Smooth muscle cell (in vitro differentiated cells): ENCODE results near the gene CCL2. TPM values are rescaled to one million over a fixed set of nuclear protein-coding genes. Genes with fewer than 3 reads are reported as not detected.

Source experiments
- DNase-seq: peaks from one replicate; lab custom pipeline; 2025; ENCODE audit not compliant: unreplicated experiment; lab: John Stamatoyannopoulos, UW
- H2AFZ ChIP-seq: fragments of 200-600 bp; sonication (generic); 2 replicates; pipeline ENCODE4 v1.6.0; 2016; ENCODE audit warnings: antibody characterized with exemption, low read depth, mild to moderate bottlenecking
- H3F3A ChIP-seq: fragments of 200-600 bp; sonication (generic); 2 replicates; pipeline ENCODE4 v1.6.0; 2017; ENCODE audit warnings: antibody characterized with exemption, low read depth
- H3K27ac ChIP-seq: fragments of 200-600 bp; sonication (generic); 2 replicates; pipeline ENCODE4 v1.5.1; 2016; ENCODE audit warnings: low read depth, mild to moderate bottlenecking
- H3K27me3 ChIP-seq: fragments of 200-600 bp; sonication (generic); 2 replicates; pipeline ENCODE4 v1.6.1; 2016; ENCODE audit warnings: low read depth, mild to moderate bottlenecking
- H3K36me3 ChIP-seq: fragments of 200-600 bp; sonication (generic); 2 replicates; pipeline ENCODE4 v1.5.1; 2016; ENCODE audit warnings: low read depth
- H3K4me1 ChIP-seq: fragments of 200-600 bp; sonication (generic); 2 replicates; pipeline ENCODE4 v1.5.1; 2016; ENCODE audit warnings: low read depth
- H3K4me2 ChIP-seq: fragments of 200-600 bp; sonication (generic); 2 replicates; pipeline ENCODE4 v1.6.0; 2016; ENCODE audit warnings: mild to moderate bottlenecking
- H3K4me3 ChIP-seq: fragments of 200-600 bp; sonication (generic); 2 replicates; pipeline ENCODE4 v1.5.1; 2016; ENCODE audit warnings: mild to moderate bottlenecking
- H3K79me2 ChIP-seq: fragments of 200-600 bp; sonication (generic); 2 replicates; pipeline ENCODE4 v1.6.0; 2016; ENCODE audit warnings: low read depth, mild to moderate bottlenecking
- H3K9ac ChIP-seq: fragments of 200-600 bp; sonication (generic); 2 replicates; pipeline ENCODE4 v1.6.0; 2016; ENCODE audit warnings: low read depth
- H3K9me3 ChIP-seq: fragments of 200-600 bp; sonication (generic); replicated peaks from 2 replicates; pipeline ENCODE4 v1.5.1; 2016; ENCODE audit warnings: low read depth
- H4K20me1 ChIP-seq: fragments of 200-600 bp; sonication (generic); 2 replicates; pipeline ENCODE4 v1.6.0; 2016; ENCODE audit warnings: low read depth
- WGBS: methylation state at CpG from one replicate; pipeline ENCODE4 v1.1.7; 2016; ENCODE audit warnings: low lambda C conversion rate; 5-methylcytosine and 5-hydroxymethylcytosine counted together
- polyA plus RNA-seq: library from polyadenylated mRNA; unstranded; fragments of >200 nt; fragmentation: Nextera tagmentation; extraction: Ambion mirVana; gene quantifications from 2 replicates; pipeline ENCODE4 v1.2.1, GENCODE V29; 2016
- total RNA-seq: library from RNA; depleted of rRNA; stranded (reverse); fragments of >200 nt; gene quantifications from 2 replicates; pipeline ENCODE4 v1.2.3, GENCODE V29; 2014
- TF ChIP-seq, protein P1 (sequence below): fragments of 200-600 bp; sonication (generic); IDR thresholded peaks from 2 replicates; pipeline ENCODE4 v1.5.1; 2017; ENCODE audit warnings: borderline replicate concordance, mild to moderate bottlenecking, antibody characterized with exemption; ENCODE audit not compliant: insufficient read depth, poor library complexity, severe bottlenecking

The CCL2 gene
- total and polyA plus RNA-seq, 2 experiments from 2014 or later = 33.2 to 36.5 TPM

- peaks cover 6% of the 10 kb centered on the region for H3K27me3 ChIP-seq
- TF ChIP-seq, protein P1, sequence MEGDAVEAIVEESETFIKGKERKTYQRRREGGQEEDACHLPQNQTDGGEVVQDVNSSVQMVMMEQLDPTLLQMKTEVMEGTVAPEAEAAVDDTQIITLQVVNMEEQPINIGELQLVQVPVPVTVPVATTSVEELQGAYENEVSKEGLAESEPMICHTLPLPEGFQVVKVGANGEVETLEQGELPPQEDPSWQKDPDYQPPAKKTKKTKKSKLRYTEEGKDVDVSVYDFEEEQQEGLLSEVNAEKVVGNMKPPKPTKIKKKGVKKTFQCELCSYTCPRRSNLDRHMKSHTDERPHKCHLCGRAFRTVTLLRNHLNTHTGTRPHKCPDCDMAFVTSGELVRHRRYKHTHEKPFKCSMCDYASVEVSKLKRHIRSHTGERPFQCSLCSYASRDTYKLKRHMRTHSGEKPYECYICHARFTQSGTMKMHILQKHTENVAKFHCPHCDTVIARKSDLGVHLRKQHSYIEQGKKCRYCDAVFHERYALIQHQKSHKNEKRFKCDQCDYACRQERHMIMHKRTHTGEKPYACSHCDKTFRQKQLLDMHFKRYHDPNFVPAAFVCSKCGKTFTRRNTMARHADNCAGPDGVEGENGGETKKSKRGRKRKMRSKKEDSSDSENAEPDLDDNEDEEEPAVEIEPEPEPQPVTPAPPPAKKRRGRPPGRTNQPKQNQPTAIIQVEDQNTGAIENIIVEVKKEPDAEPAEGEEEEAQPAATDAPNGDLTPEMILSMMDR = no peak
- no peaks in the 10 kb centered on the region for H3K4me1 ChIP-seq
- H3K79me2 ChIP-seq = no peaks in the 10 kb centered on the region
- no peak overlapping the region for H3K9ac ChIP-seq
- H3K9me3 ChIP-seq = no peaks in the 10 kb centered on the region
- H4K20me1 ChIP-seq = no peaks in the 10 kb centered on the region
- H3K27ac ChIP-seq = no peak overlapping the region
- 75% methylated on average over 2 of the region's 2 CpGs for whole genome bisulfite sequencing
- no peak for DNase-seq
- no peak overlapping the region for H2AFZ ChIP-seq
- no peak overlapping the region for H3K4me2 ChIP-seq
- H3F3A ChIP-seq = no peaks in the 10 kb centered on the region
- no peak overlapping the region for H3K4me3 ChIP-seq
- no peaks in the 10 kb centered on the region for H3K36me3 ChIP-seq
These were observed 32.8 kb downstream of the CCL2 start for GRCh38 chr17:34287875-34288274.

- H4K20me1 ChIP-seq = no peaks in the 10 kb centered on the region
- peaks cover 3% of the 10 kb centered on the region for H3K27me3 ChIP-seq
- no peaks in the 10 kb centered on the region for H3K4me1 ChIP-seq
- H3K4me3 ChIP-seq = no peak overlapping the region
- H3K36me3 ChIP-seq = no peaks in the 10 kb centered on the region
- no peaks in the 10 kb centered on the region for H3K9me3 ChIP-seq
- no peak overlapping the region for H3K27ac ChIP-seq
- WGBS = 76% methylated on average over 4 of the region's 4 CpGs
- no peaks in the 10 kb centered on the region for H3F3A ChIP-seq
- DNase-seq = no peak
- no peaks in the 10 kb centered on the region for H3K79me2 ChIP-seq
- H3K4me2 ChIP-seq = no peak overlapping the region
- no peak overlapping the region for H3K9ac ChIP-seq
- H2AFZ ChIP-seq = no peak overlapping the region
- TF ChIP-seq, protein P1 = no peak
These were observed 35.5 kb downstream of the CCL2 start for GRCh38 chr17:34290586-34290985.

- Histone ChIP-seq H4K20me1 (no peaks in the 10 kb centered on the region), H3K79me2 (no peaks in the 10 kb centered on the region), H3K9ac (no peak overlapping the region), H3K4me2 (no peak overlapping the region), H2AFZ (no peak overlapping the region), H3K27me3 (peaks cover under 1% of the 10 kb centered on the region), H3F3A (no peaks in the 10 kb centered on the region), H3K27ac (no peak overlapping the region), H3K4me1 (no peaks in the 10 kb centered on the region), H3K4me3 (no peak overlapping the region), H3K9me3 (no peaks in the 10 kb centered on the region), H3K36me3 (no peaks in the 10 kb centered on the region)
- no peak for DNase-seq
- WGBS = 90% methylated on average over 6 of the region's 6 CpGs
- TF ChIP-seq, protein P1 = no peak
These were observed 36.8 kb downstream of the CCL2 start for GRCh38 chr17:34291721-34292348.

DNA sequence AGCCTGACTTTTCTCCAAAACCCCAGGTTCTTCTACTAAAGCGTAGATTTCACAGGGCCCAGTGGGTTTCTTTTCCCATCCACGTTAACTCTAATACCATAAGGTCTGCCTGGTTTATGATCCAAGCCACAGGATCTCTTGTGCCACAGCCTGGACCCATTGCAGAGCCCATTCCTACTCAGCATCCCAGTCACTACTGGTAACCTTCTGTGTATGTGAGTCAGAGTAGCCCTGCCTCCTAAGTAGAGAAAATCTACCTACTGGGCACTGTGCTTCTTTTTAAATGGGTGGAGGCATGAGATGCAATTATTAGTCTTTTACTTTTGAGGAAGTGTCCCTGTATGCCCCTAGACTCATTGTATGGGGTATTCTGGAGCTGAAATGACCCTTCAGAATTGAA lies 43.9 kb downstream of the CCL2 start:
- WGBS = 84% methylated on average over 2 of the region's 2 CpGs
- peaks cover 4% of the 10 kb centered on the region for H3K4me1 ChIP-seq
- DNase-seq = no peak

More for the DNA sequence above, 43.9 kb downstream of the CCL2 start:
- H3K9ac ChIP-seq = no peak overlapping the region
- no peaks in the 10 kb centered on the region for H3K27me3 ChIP-seq
- H3K36me3 ChIP-seq = no peaks in the 10 kb centered on the region
- H3K4me2 ChIP-seq = no peak overlapping the region
- no peak overlapping the region for H2AFZ ChIP-seq
- no peaks in the 10 kb centered on the region for H3K9me3 ChIP-seq
- H3K4me3 ChIP-seq = no peak overlapping the region
- TF ChIP-seq, protein P1 = no peak
- H3K27ac ChIP-seq = no peak overlapping the region
- no peaks in the 10 kb centered on the region for H3K79me2 ChIP-seq
- peaks cover 10% of the 10 kb centered on the region for H3F3A ChIP-seq
- no peaks in the 10 kb centered on the region for H4K20me1 ChIP-seq
